Osteocyte (in vitro differentiated cells): Measurements from ENCODE around the gene MS4A4E. TPM values are rescaled to one million over a fixed set of nuclear protein-coding genes. Genes with fewer than 3 reads are reported as not detected.
"Not testable (repeated sequence)": the region's sequence is repeated elsewhere in the genome, so short reads cannot be mapped to it uniquely, and the experiment has no call there.

ENCODE experiments used
- DNase-seq: peaks from one replicate; pipeline ENCODE4 v3.0.0; 2021; ENCODE audit warnings: mixed read lengths; ENCODE audit not compliant: unreplicated experiment; ENCODE audit errors: extremely low spot score
- H3K27ac Mint-ChIP-seq: one replicate; pipeline ENCODE4 v1.8.0; 2021; ENCODE audit warnings: mild to moderate bottlenecking, mixed read lengths; ENCODE audit not compliant: unreplicated experiment
- H3K27me3 Mint-ChIP-seq: one replicate; pipeline ENCODE4 v1.8.0; 2021; ENCODE audit warnings: mixed read lengths; ENCODE audit not compliant: unreplicated experiment
- H3K36me3 Mint-ChIP-seq: one replicate; pipeline ENCODE4 v1.8.0; 2021; ENCODE audit warnings: mixed read lengths; ENCODE audit not compliant: unreplicated experiment
- H3K4me1 Mint-ChIP-seq: one replicate; pipeline ENCODE4 v1.8.0; 2021; ENCODE audit warnings: mixed read lengths; ENCODE audit not compliant: unreplicated experiment
- H3K4me3 Mint-ChIP-seq: one replicate; pipeline ENCODE4 v1.8.0; 2021; ENCODE audit warnings: mild to moderate bottlenecking, moderate library complexity, mixed read lengths; ENCODE audit not compliant: unreplicated experiment
- H3K9me3 Mint-ChIP-seq: one replicate; pipeline ENCODE4 v1.8.0; 2021; ENCODE audit warnings: mixed read lengths; ENCODE audit not compliant: unreplicated experiment
- total RNA-seq: library from RNA; stranded (reverse); gene quantifications from 2 replicates; pipeline ENCODE4 v1.2.1, GENCODE V29; 2021
- TF ChIP-seq, protein P1 (sequence below): fragments of 200-600 bp; sonication (generic); IDR thresholded peaks from 2 replicates; pipeline ENCODE4 v1.5.0; 2021; ENCODE audit warnings: antibody characterized with exemption, mild to moderate bottlenecking, moderate library complexity

The MS4A4E gene
- total RNA-seq, 1 donor from 2014 or later: 0.30 TPM

- Mint-ChIP-seq H3K4me3 (no peak overlapping the region), H3K27ac (no peak overlapping the region), H3K9me3 (no peaks in the 10 kb centered on the region), H3K4me1 (no peaks in the 10 kb centered on the region), H3K36me3 (no peaks in the 10 kb centered on the region), H3K27me3 (peaks cover 16% of the 10 kb centered on the region)
- TF ChIP-seq, protein P1, sequence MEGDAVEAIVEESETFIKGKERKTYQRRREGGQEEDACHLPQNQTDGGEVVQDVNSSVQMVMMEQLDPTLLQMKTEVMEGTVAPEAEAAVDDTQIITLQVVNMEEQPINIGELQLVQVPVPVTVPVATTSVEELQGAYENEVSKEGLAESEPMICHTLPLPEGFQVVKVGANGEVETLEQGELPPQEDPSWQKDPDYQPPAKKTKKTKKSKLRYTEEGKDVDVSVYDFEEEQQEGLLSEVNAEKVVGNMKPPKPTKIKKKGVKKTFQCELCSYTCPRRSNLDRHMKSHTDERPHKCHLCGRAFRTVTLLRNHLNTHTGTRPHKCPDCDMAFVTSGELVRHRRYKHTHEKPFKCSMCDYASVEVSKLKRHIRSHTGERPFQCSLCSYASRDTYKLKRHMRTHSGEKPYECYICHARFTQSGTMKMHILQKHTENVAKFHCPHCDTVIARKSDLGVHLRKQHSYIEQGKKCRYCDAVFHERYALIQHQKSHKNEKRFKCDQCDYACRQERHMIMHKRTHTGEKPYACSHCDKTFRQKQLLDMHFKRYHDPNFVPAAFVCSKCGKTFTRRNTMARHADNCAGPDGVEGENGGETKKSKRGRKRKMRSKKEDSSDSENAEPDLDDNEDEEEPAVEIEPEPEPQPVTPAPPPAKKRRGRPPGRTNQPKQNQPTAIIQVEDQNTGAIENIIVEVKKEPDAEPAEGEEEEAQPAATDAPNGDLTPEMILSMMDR: no peak
- DNase-seq: no peak
Measured at GRCh38 chr11:60197442-60197841, 45.5 kb downstream of the MS4A4E start.

DNA sequence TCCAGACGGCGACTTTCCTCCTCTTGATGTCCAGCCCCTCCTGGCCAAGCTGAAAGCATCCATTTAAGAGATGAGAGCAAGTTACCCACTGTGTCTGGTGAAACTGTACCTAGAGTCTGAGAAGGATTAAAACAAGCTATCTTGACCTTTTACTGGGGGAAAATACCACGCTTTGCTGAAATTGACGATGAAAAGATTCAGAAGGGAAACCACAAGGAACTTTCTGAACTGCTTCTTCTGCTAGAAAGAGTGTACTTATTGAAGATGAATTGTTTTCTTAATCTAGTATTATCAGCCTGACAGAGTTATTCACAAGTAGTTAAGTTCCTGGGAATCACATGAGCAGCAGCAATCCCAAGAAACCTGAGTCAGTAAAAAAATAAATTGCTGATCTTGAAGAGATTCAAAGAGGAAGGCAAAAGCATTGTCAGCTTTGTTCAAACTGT, 47.0 kb downstream of the MS4A4E start:
- Mint-ChIP-seq H3K27ac (no peak overlapping the region), H3K4me3 (no peak overlapping the region), H3K4me1 (no peaks in the 10 kb centered on the region), H3K36me3 (no peaks in the 10 kb centered on the region), H3K27me3 (peaks cover 17% of the 10 kb centered on the region), H3K9me3 (no peaks in the 10 kb centered on the region)
- no peak for DNase-seq
- TF ChIP-seq, protein P1: no peak

GRCh38 chr11:60194511-60194910, 48.4 kb downstream of the MS4A4E start:
- no peaks in the 10 kb centered on the region for H3K36me3 Mint-ChIP-seq
- H3K27ac Mint-ChIP-seq: no peak overlapping the region
- no peaks in the 10 kb centered on the region for H3K9me3 Mint-ChIP-seq
- TF ChIP-seq, protein P1: no peak
- H3K4me3 Mint-ChIP-seq: no peak overlapping the region
- H3K27me3 Mint-ChIP-seq: peaks cover 17% of the 10 kb centered on the region
- no peak for DNase-seq
- H3K4me1 Mint-ChIP-seq: no peaks in the 10 kb centered on the region

DNA sequence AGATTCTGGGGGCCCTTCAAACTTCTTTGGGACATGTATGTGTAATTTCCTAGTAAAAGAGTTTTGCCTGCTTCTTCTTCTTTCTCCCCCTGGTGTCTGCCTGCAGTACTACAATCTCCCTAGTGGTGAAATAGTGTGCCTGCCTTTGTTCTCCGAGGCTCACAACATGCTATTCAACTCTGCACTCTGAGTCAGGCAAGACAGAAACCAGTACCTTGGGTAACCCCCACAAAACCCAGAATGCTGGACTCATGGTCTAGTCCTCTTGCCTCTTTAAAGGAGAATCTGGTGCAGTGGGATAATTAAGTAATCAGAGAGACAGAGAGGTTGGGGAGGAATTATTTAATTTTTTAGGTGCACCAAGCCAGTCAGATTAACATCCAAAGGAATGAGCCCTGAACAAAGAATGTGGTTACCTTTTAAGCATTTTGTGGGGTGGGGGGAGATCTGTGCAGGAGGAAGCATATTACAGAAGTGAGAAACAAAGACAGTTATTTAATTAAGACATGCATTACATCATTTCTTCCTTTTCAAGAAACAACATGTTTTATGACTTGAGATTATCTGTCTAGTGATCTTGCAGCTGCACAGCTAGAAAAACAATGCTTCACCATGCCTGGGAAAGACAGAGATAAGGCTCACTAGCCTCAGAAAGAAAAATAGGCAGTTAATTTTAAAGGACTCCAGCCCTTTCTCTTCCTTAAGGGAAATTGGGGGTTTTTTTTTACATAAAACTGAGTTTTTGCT, 49.1 kb downstream of the MS4A4E start:
- peaks cover 17% of the 10 kb centered on the region for H3K27me3 Mint-ChIP-seq
- no peak overlapping the region for H3K27ac Mint-ChIP-seq
- no peaks in the 10 kb centered on the region for H3K4me1 Mint-ChIP-seq
- H3K4me3 Mint-ChIP-seq: no peak overlapping the region
- H3K36me3 Mint-ChIP-seq: no peaks in the 10 kb centered on the region
- TF ChIP-seq, protein P1: peak; percentile 76
- no peak for DNase-seq
- no peaks in the 10 kb centered on the region for H3K9me3 Mint-ChIP-seq

DNA sequence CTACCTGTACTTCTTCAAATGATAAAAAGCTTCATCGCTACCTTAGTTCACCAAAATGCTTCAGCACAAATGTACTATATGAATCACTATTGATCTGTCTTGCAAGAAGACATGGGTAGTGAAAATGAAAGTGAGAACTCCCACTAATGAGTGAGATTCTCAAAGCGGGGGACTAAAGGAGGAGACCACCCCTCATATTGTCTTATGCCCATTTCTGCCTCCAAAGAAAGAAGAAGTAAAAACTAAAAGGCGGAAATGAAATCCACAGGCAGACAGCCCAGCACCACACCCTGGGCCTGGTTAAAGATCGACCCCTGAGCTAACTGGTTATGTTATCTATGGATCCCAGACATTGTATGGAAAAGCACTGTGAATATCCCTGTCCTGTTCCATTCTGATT, 50.4 kb downstream of the MS4A4E start:
- H3K27ac Mint-ChIP-seq, H3K4me1 Mint-ChIP-seq, H3K36me3 Mint-ChIP-seq, DNase-seq, H3K9me3 Mint-ChIP-seq, H3K4me3 Mint-ChIP-seq: not testable (repeated sequence)
- peaks cover 12% of the 10 kb centered on the region for H3K27me3 Mint-ChIP-seq

DNA sequence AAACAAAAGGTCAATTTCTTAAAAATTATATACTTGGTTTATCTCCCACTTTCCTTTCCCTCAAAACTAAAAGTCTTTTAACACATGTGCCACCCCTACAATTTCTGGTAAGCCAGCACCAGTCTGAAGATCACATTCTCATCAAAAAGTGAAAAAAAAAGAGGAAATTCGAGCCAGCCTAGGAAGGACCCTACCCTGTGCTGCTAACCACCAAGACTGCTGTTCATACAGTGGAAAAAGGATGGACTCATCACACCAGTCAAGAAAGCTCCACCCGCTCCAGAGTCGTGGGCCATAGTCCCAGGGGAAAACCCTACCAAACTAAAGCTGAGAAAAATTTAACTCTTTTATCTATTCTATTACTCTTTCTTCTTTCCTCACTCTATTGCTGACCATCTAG, 54.5 kb downstream of the MS4A4E start:
- not testable (repeated sequence) for H3K27ac Mint-ChIP-seq, H3K27me3 Mint-ChIP-seq, DNase-seq, H3K36me3 Mint-ChIP-seq, H3K4me3 Mint-ChIP-seq, H3K9me3 Mint-ChIP-seq, H3K4me1 Mint-ChIP-seq

- H3K27me3 Mint-ChIP-seq: peaks cover 20% of the 10 kb centered on the region
- not testable (repeated sequence) for H3K27ac Mint-ChIP-seq, H3K9me3 Mint-ChIP-seq, H3K4me1 Mint-ChIP-seq, H3K36me3 Mint-ChIP-seq, DNase-seq, H3K4me3 Mint-ChIP-seq
Measured at GRCh38 chr11:60186128-60186527, 56.8 kb downstream of the MS4A4E start.

DNA sequence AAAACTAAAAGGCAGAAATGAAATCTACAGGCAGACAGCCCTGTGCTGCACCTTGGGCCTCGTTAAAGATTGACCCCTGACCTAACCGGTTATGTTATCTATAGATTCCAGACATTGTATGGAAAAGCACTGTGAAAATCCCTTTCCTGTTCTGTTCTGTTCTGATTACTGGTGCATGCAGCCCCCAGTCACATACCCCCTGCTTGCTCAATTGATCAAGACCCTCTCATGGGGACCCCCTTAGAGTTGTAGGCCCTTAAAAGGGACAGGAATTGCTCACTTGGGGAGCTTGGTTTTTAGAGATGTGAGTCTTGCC, 57.5 kb downstream of the MS4A4E start:
- H3K4me3 Mint-ChIP-seq, H3K9me3 Mint-ChIP-seq, H3K36me3 Mint-ChIP-seq, DNase-seq, H3K4me1 Mint-ChIP-seq, H3K27ac Mint-ChIP-seq: not testable (repeated sequence)
- H3K27me3 Mint-ChIP-seq: peaks cover 26% of the 10 kb centered on the region
